Kidney (tissue), 22 donors: ENCODE data around the gene SLC2A9. TPM values are rescaled to one million over a fixed set of nuclear protein-coding genes. Genes with fewer than 3 reads are reported as not detected.

Source experiments
- DNase-seq, 5 donors: peaks; one replicate each; pipeline ENCODE4 v3.0.0-alpha.2; 2013 to 2020
- FAIRE-seq: peaks from 2 replicates; lab custom pipeline; 2012; peaks lifted over from hg19 to GRCh38; lab: Jason Lieb, UNC
- H3K27ac ChIP-seq, 2 donors: one replicate each; pipeline ENCODE4 v1.7.0; 2013; ENCODE audit warnings: low read depth in 2 of 2, low read length in 2 of 2, inconsistent platforms in 1 of 2
- H3K27me3 ChIP-seq: one replicate; pipeline ENCODE4 v1.7.1; 2013; ENCODE audit warnings: low read length, inconsistent platforms; ENCODE audit not compliant: control insufficient read depth, insufficient read depth
- H3K36me3 ChIP-seq, 3 donors: one replicate each; pipeline versions ENCODE4 v1.7.0 to v1.7.1; 2013; ENCODE audit warnings: low read length in 3 of 3, control low read depth in 1 of 3, inconsistent platforms in 1 of 3; ENCODE audit not compliant: insufficient read depth in 3 of 3, control insufficient read depth in 2 of 3
- H3K4me1 ChIP-seq, 3 donors: one replicate each; pipeline versions ENCODE4 v1.7.0 to v1.7.1; 2013; ENCODE audit warnings: low read length in 3 of 3, inconsistent platforms in 1 of 3, low read depth in 1 of 3; ENCODE audit not compliant: control insufficient read depth in 2 of 3, insufficient read depth in 2 of 3
- H3K4me3 ChIP-seq, 3 donors: one replicate each; pipeline versions ENCODE4 v1.7.0 to v1.8.1; 2013; ENCODE audit warnings: low read length in 3 of 3, control low read depth in 1 of 3, inconsistent platforms in 1 of 3
- H3K9ac ChIP-seq, 3 donors: one replicate each; pipeline versions ENCODE4 v1.7.0 to v1.7.1; 2013; ENCODE audit warnings: low read length in 3 of 3, control low read depth in 1 of 3, inconsistent platforms in 1 of 3
- H3K9me3 ChIP-seq, 3 donors: one replicate each; pipeline versions ENCODE4 v1.7.0 to v1.7.1; 2013; ENCODE audit warnings: low read length in 3 of 3, control low read depth in 1 of 3, inconsistent platforms in 1 of 3; ENCODE audit not compliant: control insufficient read depth in 2 of 3, insufficient read depth in 1 of 3
- CTCF ChIP-seq: IDR thresholded peaks from 3 replicates; pipeline ENCODE4 v1.5.1; 2012; ENCODE audit warnings: mild to moderate bottlenecking, moderate library complexity, borderline replicate concordance; ENCODE audit not compliant: insufficient read depth; ENCODE audit errors: extremely low read depth
- intact Hi-C: fragments of 100-400 bp; cut with DNase I; formaldehyde crosslinking; loops from one replicate; pipeline ENCODE4 v1.11.1; 2022
- long read RNA-seq, 10 donors: library from polyadenylated mRNA in 1 of 10; unstranded in 1 of 10; transcript quantifications; one replicate each; pipeline ENCODE4 v2.0.0 and lab custom pipeline, GENCODE V29; 2021 to 2026
- polyA plus RNA-seq: library from polyadenylated mRNA; stranded (reverse); fragments of 350-450 nt; fragmentation: Illumina TruSeq; extraction: RNeasy Lipid Tissue Mini Kit (QIAGEN cat#74804); gene quantifications from one replicate; pipeline ENCODE4 v1.2.3, GENCODE V29; 2014; ENCODE audit warnings: low read depth, low replicate concordance; ENCODE audit not compliant: insufficient read depth
- total RNA-seq: library from RNA; stranded (reverse); fragmentation: NEBNext Ultra II Directional; extraction: Animal tissue kit (Norgen Biotek cat#: 25700); gene quantifications from one replicate; pipeline ENCODE4 v1.2.1, GENCODE V29; 2021
- donor health status: control.
- donor health status: control.
- donor health status: control.
- donor health status: control.
- donor health status: control.
- donor health status: DM: yes; HTN: yes; CAD: no.
- donor health status: Normal renal cell carcinoma (clear cell type).

SLC2A9 gene
- total RNA-seq, result 47.6 TPM
- polyA plus RNA-seq, result 41.5 TPM
- long read RNA-seq, donor 1, result 0 reads
- long read RNA-seq, donor 2, result 0 reads
- long read RNA-seq, donor 3, partial matches to known transcripts, result 0 of 1 reads
- long read RNA-seq, donor 3, other reads (novel, unspliced or antisense), result 0 of 1 reads
- long read RNA-seq, donor 4, result 0 reads
- long read RNA-seq, donor 5, result 0 reads
- long read RNA-seq, donor 6, result 0 reads
- long read RNA-seq, donor 7, transcript SLC2A9-201 (12 exons, 1,850 nt), result major isoform, 18 of 69 reads
- long read RNA-seq, donor 7, partial matches to known transcripts, result 22 of 69 reads
- long read RNA-seq, donor 7, other reads (novel, unspliced or antisense), result 29 of 69 reads
- long read RNA-seq, donor 8, partial matches to known transcripts, result 0 of 1 reads
- long read RNA-seq, donor 8, other reads (novel, unspliced or antisense), result 0 of 1 reads
- long read RNA-seq, donor 9, partial matches to known transcripts, result 0 of 1 reads
- long read RNA-seq, donor 9, other reads (novel, unspliced or antisense), result 0 of 1 reads
- long read RNA-seq, donor 10, partial matches to known transcripts, result 0 of 1 reads
- long read RNA-seq, donor 10, other reads (novel, unspliced or antisense), result 0 of 1 reads

- peak in 2 of 5 donors; percentile 53 to 62 for DNase-seq
- Histone ChIP-seq H3K9ac (peak within 1 kb of the TSS in 1 of 3 donors; percentile 83), H3K4me3 (peak within 1 kb of the TSS in 2 of 3 donors; percentile 76 to 81), H3K4me1 (peaks cover 0 to 34% (median 24%) of the 10 kb centered on the region in 3 donors), H3K27me3 (no peaks in the 10 kb centered on the region), H3K36me3 (no peaks in the 10 kb centered on the region), H3K9me3 (no peaks in the 10 kb centered on the region), H3K27ac (peak within 1 kb of the TSS; percentile 92 to 95)
- no peak for FAIRE-seq
- intact Hi-C loops, result no loop called here
- TF ChIP-seq CTCF, result no peak
Measured at GRCh38 chr4:10020871-10021652, at the start of gene SLC2A9. Gene SLC2A9 (minus strand): TSS chr4:10021497. CDS start chr4:10021429, 68 bp downstream.

GRCh38 chr4:10069075-10069642 is 47.9 kb upstream of the SLC2A9 start:
- H3K27me3 ChIP-seq, result no peaks in the 10 kb centered on the region
- no peak overlapping the region for H3K9ac ChIP-seq
- FAIRE-seq, result no peak
- intact Hi-C loops, result no loop called here
- peaks cover 0 to 8% (median 6%) of the 10 kb centered on the region in 3 donors for H3K36me3 ChIP-seq
- H3K9me3 ChIP-seq, result no peaks in the 10 kb centered on the region
- H3K4me3 ChIP-seq, result no peak overlapping the region
- no peak overlapping the region for H3K27ac ChIP-seq
- peak in 3 of 5 donors; percentile 31 to 42 (median 37) for DNase-seq
- H3K4me1 ChIP-seq, result no peaks in the 10 kb centered on the region
- TF ChIP-seq CTCF, result no peak

GRCh38 chr4:10066670-10067651 is 45.7 kb upstream of the SLC2A9 start:
- Histone ChIP-seq H3K4me3 (no peak overlapping the region), H3K9me3 (no peaks in the 10 kb centered on the region), H3K36me3 (no peaks in the 10 kb centered on the region), H3K9ac (no peak overlapping the region), H3K27me3 (no peaks in the 10 kb centered on the region), H3K27ac (no peak overlapping the region), H3K4me1 (peaks cover 0 to 12% (median 2%) of the 10 kb centered on the region in 3 donors)
- intact Hi-C loops, result no loop called here
- peak in 2 of 5 donors; percentile 17 to 20 for DNase-seq
- no peak for FAIRE-seq
- TF ChIP-seq CTCF, result no peak
